Left ventricle myocardium superior (tissue), 1 donor: ENCODE measurements around the gene VTN. TPM values are rescaled to one million over a fixed set of nuclear protein-coding genes. Genes with fewer than 3 reads are reported as not detected.
"Not testable (repeated sequence)": the region's sequence is repeated elsewhere in the genome, so short reads cannot be mapped to it uniquely, and the experiment has no call there.

Experiments
- ATAC-seq: fragments of 200-7000 bp; cut with Tn5 transposase; one replicate; pipeline ENCODE4 v1.9.1; 2020; ENCODE audit warnings: mild to moderate bottlenecking, moderate library complexity
- DNase-seq: peaks from one replicate; pipeline ENCODE4 v3.0.0-alpha.2; 2020
- intact Hi-C: fragments of 100-400 bp; cut with micrococcal nuclease; formaldehyde crosslinking; loops from one replicate; pipeline ENCODE4 v1.11.0; 2022
- total RNA-seq: library from RNA; stranded (reverse); fragmentation: NEBNext Ultra II Directional; extraction: Animal tissue kit (Norgen Biotek cat#: 25700); gene quantifications from one replicate; pipeline ENCODE4 v1.2.1, GENCODE V29; 2021
- donor health status: DM: no; HTN: yes; CAD: no; lungs with severe emphysema.

The VTN gene
- total RNA-seq, 1 donor from 2014 or later = 38.1 TPM

DNA sequence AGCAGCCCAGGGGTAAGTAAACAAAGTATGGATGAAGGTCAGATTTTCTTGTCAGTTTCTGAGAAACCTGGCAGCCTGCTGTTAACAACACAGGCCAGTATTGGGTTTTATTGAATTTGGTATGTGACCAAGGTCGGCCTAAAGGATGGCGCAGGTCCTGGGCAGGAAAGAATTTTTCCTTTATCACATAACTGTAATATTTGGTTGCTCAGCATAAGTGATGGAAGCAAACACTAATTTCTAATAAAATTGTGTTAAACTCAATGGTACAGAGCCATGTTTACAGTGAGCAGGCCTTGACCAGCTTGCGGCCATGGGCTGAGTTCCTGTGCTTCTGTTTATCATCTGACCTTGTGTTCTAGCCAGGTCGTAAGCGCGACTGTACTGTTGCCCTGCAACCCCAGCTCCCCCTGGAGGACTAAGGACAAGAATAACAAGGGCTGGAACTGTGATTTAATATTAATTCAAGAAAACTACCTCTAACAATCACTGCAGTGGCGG lies 23.3 kb downstream of the VTN start:
- ATAC-seq = peak; percentile 44
- intact Hi-C loops = no loop called here
- no peak for DNase-seq

DNA sequence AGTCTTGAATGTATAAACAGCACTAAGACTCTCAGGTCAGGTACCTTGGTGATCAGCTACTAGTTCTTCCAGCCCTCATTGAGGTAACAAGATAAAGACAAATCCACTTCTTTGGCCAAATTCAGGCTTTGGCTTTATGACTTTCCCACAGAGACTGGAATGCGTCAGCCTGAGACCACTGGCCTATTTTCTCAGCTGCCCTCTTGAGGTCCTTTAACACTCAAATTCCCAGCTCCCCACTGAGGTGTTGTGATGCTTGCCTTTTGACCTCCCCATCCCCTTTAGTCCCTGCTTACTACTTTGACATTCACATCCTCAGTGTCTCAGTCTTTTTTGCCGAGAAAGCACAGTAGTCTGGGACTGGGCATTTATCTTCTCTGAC lies 23.9 kb downstream of the VTN start:
- intact Hi-C loops = no loop called here
- DNase-seq (no peak), ATAC-seq (no peak)

DNA sequence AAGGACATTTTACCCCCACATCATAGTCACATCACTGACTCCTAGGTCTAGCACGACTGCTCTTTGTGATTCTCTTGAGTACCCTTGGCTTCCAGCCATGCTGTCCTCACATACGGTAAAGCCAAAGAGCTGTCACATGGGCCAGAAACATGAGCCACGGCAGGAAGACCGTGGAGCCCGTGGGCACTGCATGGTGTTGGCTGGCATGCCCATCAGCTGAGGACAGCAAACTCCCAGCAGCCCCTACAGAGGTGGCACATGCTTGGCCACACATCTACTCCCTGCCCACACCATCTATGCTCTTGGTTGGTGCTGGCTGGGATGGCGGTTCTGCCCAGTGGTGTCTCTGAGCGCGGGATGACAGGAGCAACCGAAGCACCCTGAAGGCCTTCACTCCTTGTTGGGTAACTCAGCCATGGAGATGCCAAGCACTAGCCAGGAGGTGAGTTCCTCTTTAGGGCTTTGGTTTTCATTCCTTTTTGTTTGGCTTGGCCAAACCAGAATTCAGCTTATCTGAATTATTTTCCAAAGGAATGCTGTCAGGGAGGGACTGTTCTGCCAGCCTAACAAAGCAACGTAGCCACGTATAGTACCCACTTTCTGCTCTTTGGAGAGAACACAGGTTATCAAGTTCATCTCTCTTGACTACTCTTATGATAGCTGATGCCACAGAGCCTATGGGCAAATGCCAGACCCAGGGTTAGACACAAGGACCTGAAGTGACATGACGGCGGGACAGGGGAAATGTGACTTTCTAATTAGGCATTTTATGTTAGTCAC lies 24.5 kb downstream of the VTN start:
- DNase-seq (peak; percentile 64), ATAC-seq (peak; percentile 74)
- intact Hi-C loops = no loop called here

DNA sequence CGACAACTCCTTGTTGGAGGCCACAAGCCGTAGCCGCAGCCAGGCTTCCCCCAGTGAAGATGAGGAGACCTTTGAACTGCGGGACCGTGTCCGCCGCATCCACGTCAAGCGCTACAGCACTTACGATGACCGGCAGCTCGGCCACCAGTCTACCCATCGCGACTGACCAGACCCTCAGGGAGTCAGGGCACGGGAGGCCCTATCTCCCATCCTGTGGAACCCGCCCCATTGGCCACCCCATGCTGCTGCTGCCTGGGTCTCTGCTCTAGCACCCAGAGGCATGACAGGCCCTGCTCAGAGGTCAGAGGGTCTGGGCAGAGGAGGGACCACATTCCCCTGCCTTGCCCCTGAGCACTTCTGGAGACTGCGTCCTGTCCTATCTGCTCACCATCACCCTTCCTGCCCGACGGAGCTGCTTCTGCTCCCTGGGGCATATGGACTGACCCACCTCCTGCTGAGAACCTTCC lies 25.6 kb downstream of the VTN start:
- ATAC-seq (no peak), DNase-seq (no peak)
- intact Hi-C loops = no loop called here

DNA sequence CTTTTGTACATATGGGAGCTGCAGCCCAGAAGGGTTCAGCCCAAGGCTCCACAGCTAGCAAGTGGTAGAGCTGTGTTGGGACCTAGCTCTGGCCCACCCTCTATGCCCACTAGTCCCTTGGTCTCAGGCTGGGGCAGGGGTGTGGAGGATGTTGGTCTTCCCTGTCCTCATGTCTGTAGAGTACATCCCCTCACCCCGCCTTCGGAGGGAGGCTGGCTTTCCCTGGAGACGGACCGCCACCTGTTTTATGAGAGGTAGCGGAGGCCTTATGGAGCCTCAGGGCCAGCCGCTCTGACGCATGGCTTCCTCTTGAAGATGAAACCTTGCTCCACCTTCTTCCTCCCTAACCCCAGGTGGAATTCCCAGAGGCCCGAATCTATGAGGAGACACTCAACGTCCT lies 26.1 kb downstream of the VTN start:
- intact Hi-C loops = no loop called here
- DNase-seq (no peak), ATAC-seq (no peak)

DNA sequence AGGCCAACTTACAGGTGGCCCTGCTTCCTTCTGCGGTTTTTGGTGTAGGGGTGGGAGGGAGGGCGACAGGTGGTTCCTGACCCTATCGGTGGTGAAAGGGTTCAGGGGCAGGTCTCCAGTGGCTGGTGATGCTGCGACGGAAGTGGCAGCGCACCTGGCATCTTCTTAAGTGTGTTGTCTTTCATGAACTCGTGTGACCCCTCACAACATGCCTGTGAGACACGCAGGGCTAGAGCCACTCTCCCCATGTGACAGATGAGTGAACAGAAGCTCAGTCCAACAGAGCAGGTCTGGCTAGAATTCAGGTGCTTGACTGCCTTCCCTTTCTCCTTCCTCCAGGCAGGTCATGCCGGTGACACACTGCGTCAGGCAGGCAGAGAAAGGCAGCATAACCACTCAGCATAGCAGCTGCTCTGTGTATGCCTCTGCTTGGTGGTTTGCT lies 26.6 kb downstream of the VTN start:
- intact Hi-C loops = no loop called here
- peak; percentile 10 for ATAC-seq
- no peak for DNase-seq

DNA sequence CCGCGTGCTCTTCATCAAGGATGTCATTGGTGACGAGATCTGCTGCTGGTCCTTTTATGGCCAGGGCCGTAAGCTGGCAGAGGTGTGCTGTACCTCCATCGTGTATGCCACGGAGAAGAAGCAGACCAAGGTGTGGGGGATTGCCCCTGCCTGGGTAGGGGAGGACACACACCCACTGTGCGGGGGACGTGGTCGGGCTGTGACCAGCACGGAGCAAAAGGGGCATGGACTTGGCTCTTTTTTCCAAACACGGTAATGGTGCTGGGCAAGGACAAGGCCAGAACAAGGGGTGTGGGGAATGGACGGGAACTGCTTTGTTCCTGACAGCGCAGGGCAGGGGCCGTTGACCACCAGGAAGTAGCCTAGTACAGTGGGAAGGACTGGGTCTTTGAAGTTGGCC lies 27.8 kb downstream of the VTN start:
- ATAC-seq = no peak
- intact Hi-C loops = no loop called here
- no peak for DNase-seq

DNA sequence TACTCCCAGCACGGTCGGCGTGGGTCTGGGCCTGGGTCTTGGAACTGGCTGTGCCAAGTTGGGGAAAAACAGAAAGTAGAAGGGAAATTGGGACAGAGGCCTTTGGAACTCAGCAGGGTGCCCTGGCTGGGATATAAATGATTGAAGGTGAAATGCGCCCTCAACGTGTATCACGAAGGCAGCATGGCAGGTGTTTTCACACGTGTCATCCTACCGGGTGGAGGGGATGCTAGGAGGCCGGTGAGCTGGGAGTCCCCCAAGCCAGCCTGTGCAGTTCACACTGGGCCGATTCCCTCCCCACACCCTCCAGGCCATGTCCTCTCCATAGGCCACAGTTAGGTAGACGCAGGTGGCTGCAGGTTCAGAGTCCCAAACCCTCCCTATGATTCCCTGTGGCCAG lies 28.6 kb downstream of the VTN start:
- DNase-seq (no peak), ATAC-seq (no peak)
- intact Hi-C loops = no loop called here

DNA sequence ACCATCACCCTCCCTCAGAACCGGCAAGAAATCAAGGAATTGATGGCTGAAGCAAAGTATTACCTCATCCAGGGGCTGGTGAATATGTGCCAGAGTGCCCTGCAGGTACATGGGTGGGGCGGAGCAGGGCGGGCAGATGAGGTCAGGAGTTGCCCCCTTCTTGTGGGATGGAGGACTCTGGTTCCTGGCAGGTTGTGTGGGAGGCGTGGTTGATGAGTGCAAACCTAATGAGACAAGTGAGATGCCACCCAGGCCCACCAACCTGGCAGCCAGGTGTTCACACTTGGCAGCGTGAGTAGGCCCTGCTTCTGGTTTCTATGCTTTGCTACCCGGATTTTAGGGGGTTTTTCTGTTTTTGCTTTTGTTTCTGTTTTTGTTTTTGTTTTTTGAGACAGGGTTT lies 29.7 kb downstream of the VTN start:
- intact Hi-C loops = no loop called here
- ATAC-seq = no peak
- no peak for DNase-seq

DNA sequence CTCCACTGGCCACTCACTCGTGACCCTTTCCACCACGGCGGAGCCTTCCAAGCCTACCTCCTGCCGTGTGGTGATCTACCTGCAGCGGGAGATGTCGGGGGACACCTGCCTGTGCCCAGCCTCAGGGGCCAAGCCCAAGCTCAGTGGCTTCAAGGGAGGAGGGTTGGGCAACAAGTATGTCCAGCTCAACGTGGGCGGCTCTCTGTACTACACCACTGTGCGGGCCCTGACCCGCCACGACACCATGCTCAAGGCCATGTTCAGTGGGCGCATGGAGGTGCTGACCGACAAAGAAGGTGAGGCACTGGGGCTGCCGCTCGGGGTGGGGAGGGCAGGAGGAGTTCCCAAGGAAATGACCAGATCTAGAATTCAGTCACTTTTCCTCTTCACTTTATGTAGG lies 30.7 kb downstream of the VTN start:
- ATAC-seq (no peak), DNase-seq (no peak)
- intact Hi-C loops = no loop called here

DNA sequence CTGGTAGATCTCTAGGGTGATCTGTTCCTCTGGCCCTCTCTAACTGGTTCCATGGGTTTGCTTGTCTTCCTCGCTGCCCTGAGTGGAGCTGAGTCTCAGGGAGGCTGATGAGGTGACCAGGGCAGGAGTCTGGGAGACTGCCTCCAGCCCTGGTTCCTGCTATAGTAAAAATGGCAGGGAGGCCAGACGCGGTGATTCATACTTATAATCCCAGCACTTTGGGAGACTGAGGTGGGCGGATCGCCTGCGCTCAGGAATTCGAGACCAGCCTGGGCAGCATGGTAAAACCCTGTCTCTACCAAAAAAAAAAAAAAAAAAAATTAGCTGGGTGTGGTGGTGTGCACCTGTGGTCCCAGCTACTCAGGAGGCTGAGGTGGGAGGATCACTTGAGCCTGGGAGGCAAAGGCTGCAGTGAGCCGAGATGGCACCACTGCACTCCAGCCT lies 31.3 kb downstream of the VTN start:
- DNase-seq, ATAC-seq, intact Hi-C loops: not testable (repeated sequence)

DNA sequence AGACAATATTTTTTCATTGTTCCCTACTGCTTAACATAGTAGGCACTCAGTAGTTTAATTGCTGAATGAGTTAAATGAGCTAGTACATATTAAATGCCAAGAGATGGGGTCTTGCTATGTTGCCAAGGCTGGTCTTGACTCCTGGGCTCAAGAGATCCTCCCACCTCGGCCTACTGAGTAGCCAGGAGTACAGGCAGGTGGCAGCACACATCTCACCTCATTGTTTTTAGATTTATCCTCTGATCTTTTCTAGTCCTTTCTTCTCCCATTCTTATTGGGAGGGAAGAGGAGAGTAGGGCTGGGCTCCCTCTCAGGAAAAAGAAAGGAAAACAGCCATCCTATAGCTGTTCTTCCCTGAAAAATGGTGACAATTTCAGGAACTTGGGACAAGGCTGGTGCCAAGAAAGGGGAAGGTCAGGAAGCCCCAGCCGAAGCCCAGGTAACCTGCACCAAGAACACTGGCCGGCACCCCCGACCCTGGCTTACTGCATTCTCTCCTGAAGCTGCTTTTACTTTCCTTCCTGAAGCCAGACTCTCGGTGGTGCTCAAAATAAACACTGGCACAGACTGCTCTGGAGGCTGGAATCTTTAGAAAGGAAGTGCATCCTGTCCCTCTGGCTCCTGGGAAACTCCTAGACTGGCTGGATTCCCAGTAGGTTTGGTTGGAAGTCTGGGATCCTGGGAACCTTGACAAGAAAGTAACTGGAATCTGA lies 31.9 kb downstream of the VTN start:
- no peak for ATAC-seq
- intact Hi-C loops = no loop called here
- no peak for DNase-seq

DNA sequence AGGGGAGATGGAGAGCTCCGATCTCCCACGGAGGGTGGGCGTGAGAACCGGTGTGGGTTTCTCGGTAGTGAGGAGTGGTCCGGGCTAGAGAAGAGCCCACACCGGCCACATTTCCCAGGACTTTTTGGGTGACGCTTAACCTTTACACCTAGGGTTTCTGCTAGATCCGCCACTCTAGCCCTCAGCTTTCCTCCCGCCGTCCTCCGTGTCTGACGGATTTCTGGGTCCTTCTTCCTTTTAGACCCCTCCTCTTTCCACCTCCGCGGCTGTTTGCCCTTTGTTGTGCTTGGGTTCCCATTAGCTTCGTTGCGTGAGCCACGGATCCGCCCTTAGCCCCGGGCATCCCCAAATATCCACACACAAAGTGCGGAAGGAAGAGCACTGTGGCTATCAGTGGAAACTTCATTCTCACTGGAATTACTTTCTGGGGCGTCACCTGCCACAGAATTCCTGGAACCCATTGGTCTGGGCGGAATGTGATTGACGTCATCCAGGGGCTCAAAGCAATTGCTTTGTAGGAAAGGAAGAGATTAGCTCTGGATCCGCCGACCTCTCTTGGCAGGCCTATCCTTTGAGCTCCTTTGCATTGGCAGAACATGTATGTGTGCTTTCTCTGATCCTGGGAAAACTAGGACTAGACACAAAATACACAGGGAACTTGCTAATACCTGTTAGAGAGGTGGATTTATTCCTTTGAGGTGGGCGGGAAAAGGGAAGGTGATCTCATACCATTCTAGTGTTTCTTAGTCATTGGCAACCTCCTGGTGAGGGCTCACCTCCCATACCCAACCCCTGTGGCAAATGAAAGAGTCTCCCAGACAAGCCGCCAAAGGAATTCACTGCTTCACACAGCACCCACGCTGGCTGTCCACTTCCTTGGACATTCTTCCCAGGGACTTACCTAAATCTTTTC lies 33.9 kb downstream of the VTN start:
- peak; percentile 48 for DNase-seq
- intact Hi-C loops = no loop called here
- ATAC-seq = peak; percentile 28

DNA sequence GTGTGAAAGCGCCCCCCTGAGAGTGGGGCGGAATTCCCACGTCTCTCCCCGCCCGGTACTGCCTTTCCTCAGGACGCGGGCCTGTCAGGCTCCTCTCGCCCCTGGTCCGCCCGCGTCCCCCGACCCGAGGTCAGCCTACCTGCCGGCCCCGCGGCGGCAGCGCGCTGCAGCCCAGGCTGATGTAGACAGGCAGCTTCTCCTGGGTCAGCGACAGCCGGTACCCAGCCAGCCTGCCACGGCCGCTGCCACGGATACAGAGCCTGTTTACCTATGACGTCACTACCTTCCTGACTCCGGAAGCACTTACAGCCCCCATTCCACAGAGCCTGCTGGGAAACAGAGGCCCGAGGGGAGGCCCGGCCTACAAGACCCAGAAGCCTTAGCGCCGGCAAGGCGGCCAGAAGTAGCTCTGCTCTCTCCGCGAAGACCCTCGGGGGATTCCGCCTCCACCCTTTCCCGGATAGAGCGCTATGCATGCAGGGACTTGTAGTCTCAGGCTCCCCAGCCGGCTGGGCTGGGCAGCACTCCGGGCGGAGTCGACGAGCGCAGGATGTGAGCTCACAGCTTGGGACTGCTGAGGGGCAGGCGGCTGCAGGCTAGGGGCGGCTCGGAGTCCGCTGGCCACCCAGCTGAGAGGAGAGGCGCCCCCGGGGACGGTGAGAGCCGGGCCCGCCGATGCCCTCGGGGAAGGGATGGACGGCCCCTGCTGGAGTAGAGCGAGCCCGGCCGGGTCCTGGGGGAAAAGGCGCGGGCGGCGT lies 34.7 kb downstream of the VTN start, which contains the start of the genes IFT20 and TNFAIP1:
Gene IFT20 (minus strand): TSS at position 272 of the 758 bp plus-strand sequence. CDS start 3,487 bp downstream, outside the sequence.
Gene TNFAIP1 (plus strand): TSS at position 561 of the 758 bp plus-strand sequence. CDS start 3,761 bp downstream, outside the sequence.
- peak; percentile 99 for DNase-seq
- intact Hi-C loops = no loop called here
- peak; percentile 97 for ATAC-seq

DNA sequence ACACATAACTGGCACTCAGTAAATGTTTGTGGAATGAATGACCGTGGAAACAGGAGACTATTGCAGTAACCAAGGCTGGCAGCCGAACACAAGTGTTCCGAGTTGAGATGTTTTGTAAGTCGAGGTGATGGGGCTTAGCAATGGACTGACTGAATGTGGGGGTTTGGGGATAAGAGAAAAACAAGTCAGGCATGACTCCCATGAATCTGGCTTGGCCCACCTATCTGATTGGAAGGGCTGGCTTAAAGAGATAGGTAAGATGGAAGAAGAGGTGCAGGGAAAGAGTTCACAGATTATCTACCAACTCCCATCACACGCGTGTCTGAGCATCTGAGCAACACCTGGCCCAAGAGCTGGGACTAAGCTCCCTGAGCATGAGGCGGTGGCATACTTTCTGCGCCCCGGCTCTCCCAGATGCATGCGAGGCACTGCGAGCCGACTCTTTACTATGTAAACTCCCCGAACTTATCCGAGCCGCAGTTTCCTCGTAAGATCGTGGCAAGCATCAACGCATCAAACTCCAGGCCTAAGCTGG lies 35.4 kb downstream of the VTN start:
- ATAC-seq (no peak), DNase-seq (no peak)
- intact Hi-C loops = no loop called here

DNA sequence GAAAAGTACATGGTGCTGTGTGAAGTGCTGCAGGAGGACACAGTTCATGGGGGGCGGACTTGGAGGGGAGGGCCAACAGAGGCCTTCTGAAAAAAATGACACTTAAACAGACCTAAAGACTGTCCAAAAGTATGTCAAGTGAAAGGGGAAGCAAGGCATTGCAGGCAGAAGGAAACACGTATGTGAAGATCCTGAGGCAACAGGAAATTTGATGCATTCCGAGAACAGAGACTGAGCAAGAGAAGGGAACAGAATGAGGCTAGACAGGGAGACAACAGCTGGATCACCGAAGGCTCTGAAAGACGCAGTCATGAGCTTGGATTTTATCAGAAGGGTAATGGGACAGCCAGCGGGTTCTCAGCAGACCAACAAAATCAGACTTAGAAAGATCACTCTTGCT lies 35.9 kb downstream of the VTN start:
- intact Hi-C loops = no loop called here
- ATAC-seq (no peak), DNase-seq (no peak)

DNA sequence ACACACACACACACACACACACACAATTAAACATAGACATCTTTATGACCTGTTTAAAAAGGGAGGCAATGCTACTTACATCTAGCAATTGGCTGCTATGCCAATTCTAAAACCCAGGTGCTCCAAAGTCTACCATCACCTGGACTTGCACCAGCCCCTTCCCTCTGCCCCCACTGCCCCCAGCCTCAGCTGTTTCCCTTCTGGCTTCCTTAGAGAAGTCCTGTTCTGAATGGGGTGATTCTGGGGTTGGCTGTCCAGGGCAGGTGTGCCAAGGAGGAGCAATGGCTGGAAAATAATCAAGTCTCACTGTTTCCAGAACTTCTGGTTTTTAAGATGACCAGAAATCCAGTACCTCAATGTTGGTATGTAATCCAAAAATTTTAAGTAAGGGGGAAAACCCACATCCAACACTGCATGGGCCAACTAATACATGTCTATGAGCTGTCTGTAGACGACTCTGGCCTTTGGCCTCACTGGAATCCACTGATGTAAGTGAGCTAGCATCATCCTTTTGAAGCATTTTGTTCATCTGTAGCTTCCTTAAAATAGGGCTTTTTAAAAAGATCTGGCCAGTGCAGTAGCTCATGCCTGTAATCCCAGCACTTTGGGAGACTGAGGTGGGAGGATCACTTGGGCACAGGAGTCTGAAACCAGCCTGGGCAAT lies 36.9 kb downstream of the VTN start:
- intact Hi-C loops = no loop called here
- no peak for ATAC-seq
- no peak for DNase-seq
